ENCODE measurements around the gene TRIM63.

DNA sequence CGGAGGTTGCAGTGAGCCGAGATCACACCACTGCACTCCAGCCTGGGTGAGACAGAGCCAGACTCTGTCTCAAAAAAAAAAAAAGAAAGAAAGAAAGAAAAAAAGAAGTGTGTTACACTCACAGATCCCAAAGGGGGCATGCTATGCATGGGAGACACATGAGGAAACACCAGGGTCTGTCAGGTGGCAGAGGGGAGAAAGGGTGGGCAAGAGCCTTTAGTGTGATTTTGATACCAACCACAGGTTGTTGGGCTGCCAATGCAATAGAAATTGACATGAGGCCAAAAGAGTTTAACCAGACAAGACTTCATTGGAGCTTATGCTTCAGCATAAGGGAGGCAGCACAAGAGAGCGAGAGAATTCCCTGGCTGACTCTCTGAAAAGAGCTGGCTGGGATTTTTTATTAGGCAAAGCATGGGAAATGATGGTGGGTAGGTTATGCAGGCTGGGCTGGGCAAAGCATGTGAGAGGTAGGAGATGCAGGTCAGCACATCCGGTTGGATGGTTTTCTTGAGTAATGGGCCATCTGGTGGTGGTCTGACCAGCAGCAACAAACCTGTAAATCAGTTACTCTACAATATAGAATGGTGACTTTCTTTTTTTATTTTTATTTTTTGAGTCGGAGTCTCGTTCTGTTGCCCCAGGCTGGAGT lies 57.5 kb downstream of the TRIM63 start:
- no peak for TF ChIP-seq GATA2 (IDR thresholded peaks at IDR 0.05; ENCODE audit: low read depth, low read length)
- no peak for TF ChIP-seq GATA3 (IDR thresholded peaks at IDR 0.05; ENCODE audit: low read depth, low read length)
